SU-DHL-6 (cell line): Measurements from ENCODE around the gene PTPRG.

Experiments
- H2AFZ ChIP-seq: fragments of 200-600 bp; sonication (generic); 2 replicates; pipeline ENCODE4 v1.6.1; 2014; ENCODE audit warnings: low read depth, mild to moderate bottlenecking, moderate library complexity, mixed read lengths, antibody characterized with exemption, low read length; ENCODE audit not compliant: severe bottlenecking
- H3F3A ChIP-seq: fragments of 200-600 bp; shearing (Covaris generic); 2 replicates; pipeline ENCODE4 v1.6.0; 2016; ENCODE audit warnings: antibody characterized with exemption, mild to moderate bottlenecking; ENCODE audit not compliant: insufficient read depth
- H3K27ac ChIP-seq: fragments of 200-600 bp; sonication (generic); 2 replicates; pipeline ENCODE4 v1.5.1; 2016; ENCODE audit warnings: low read depth, mild to moderate bottlenecking, low read length, moderate library complexity, mixed read lengths
- H3K27me3 ChIP-seq: fragments of 200-600 bp; sonication (generic), shearing (Covaris generic); 2 replicates; pipeline ENCODE4 v1.6.0; 2014; ENCODE audit warnings: mild to moderate bottlenecking, low read length
- H3K36me3 ChIP-seq: fragments of 200-600 bp; sonication (generic); 2 replicates; pipeline ENCODE4 v1.6.1; 2014; ENCODE audit warnings: mild to moderate bottlenecking, low read length, mixed read lengths
- H3K4me2 ChIP-seq: fragments of 300-600, 200-600 bp; shearing (Covaris generic), sonication (generic); 2 replicates; pipeline ENCODE4 v1.6.0; 2014; ENCODE audit warnings: low read length, low read depth, mild to moderate bottlenecking; ENCODE audit not compliant: poor library complexity, severe bottlenecking
- H3K4me3 ChIP-seq: fragments of 200-600 bp; sonication (generic); 2 replicates; pipeline ENCODE4 v1.5.1; 2014; ENCODE audit warnings: antibody characterized with exemption, low read length, mild to moderate bottlenecking, mixed read lengths; ENCODE audit not compliant: insufficient read depth, poor library complexity, severe bottlenecking
- H3K79me2 ChIP-seq: fragments of 200-600 bp; sonication (generic); 2 replicates; pipeline ENCODE4 v1.6.1; 2014; ENCODE audit warnings: mild to moderate bottlenecking, low read length, moderate library complexity; ENCODE audit not compliant: insufficient read depth
- H3K9ac ChIP-seq: fragments of 200-600 bp; sonication (generic); 2 replicates; pipeline ENCODE4 v1.7.0; 2014; ENCODE audit warnings: mild to moderate bottlenecking, low read length
- H3K9me2 ChIP-seq: fragments of 200-600 bp; sonication (generic); replicated peaks from 2 replicates; pipeline ENCODE4 v1.6.1; 2014; ENCODE audit warnings: low read length; ENCODE audit not compliant: insufficient read depth
- H3K9me3 ChIP-seq: fragments of 200-600 bp; sonication (generic); 2 replicates; pipeline ENCODE4 v1.6.1; 2014; ENCODE audit warnings: low read length, mixed read lengths; ENCODE audit not compliant: insufficient read depth
- H4K20me1 ChIP-seq: fragments of 200-600 bp; sonication (generic); 2 replicates; pipeline ENCODE4 v1.6.1; 2014; ENCODE audit warnings: low read depth, mild to moderate bottlenecking, antibody characterized with exemption, low read length, moderate library complexity, mixed read lengths
- EZH2phosphoT487 ChIP-seq: fragments of 200-600 bp; sonication (generic), shearing (Covaris generic); conservative IDR thresholded peaks from 2 replicates; pipeline ENCODE4 v1.6.1; 2018; ENCODE audit warnings: mild to moderate bottlenecking, antibody characterized with exemption, low read length, moderate library complexity, mixed read lengths
- TF ChIP-seq, protein P1 (sequence below): fragments of 200-600 bp; sonication (generic); IDR thresholded peaks from one replicate; pipeline ENCODE4 v1.5.1; 2017; ENCODE audit warnings: antibody characterized with exemption, mild to moderate bottlenecking, low read length, moderate library complexity; ENCODE audit not compliant: insufficient read depth, poor library complexity, severe bottlenecking

PTPRG gene

DNA sequence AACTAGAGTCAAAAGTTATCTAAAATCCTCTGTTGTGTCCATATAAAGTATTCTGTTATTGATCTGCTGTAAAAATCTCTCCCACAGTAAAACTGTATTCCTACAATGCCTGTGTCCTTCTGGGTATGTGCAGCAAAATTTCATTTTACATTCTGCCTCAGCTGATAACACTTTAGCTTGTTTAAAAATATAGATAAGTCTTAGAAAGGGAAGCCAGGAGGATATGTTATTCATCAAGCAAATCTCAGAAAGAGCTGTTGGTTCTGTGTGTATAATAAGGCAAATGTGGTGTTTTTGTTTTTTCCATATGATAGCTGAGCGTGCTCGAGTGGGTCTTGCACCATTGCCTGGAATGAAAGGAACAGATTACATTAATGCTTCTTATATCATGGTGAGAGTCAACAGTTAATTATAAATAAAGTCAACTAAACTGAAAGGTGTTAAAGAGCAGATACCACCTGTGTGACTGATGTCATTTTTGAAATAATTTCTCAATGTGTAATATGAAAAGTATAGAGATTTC is 715.3 kb downstream of the PTPRG start:
- H3K4me3 ChIP-seq, result no peak overlapping the region
- no peak overlapping the region for H3K9ac ChIP-seq
- H3K9me3 ChIP-seq, result no peaks in the 10 kb centered on the region
- no peaks in the 10 kb centered on the region for H3K9me2 ChIP-seq
- no peaks in the 10 kb centered on the region for H4K20me1 ChIP-seq
- H2AFZ ChIP-seq, result no peak overlapping the region
- H3F3A ChIP-seq, result no peaks in the 10 kb centered on the region
- no peaks in the 10 kb centered on the region for H3K27me3 ChIP-seq
- H3K27ac ChIP-seq, result no peak overlapping the region
- no peaks in the 10 kb centered on the region for H3K79me2 ChIP-seq
- no peaks in the 10 kb centered on the region for H3K36me3 ChIP-seq
- H3K4me2 ChIP-seq, result no peak overlapping the region
- TF ChIP-seq, protein P1, sequence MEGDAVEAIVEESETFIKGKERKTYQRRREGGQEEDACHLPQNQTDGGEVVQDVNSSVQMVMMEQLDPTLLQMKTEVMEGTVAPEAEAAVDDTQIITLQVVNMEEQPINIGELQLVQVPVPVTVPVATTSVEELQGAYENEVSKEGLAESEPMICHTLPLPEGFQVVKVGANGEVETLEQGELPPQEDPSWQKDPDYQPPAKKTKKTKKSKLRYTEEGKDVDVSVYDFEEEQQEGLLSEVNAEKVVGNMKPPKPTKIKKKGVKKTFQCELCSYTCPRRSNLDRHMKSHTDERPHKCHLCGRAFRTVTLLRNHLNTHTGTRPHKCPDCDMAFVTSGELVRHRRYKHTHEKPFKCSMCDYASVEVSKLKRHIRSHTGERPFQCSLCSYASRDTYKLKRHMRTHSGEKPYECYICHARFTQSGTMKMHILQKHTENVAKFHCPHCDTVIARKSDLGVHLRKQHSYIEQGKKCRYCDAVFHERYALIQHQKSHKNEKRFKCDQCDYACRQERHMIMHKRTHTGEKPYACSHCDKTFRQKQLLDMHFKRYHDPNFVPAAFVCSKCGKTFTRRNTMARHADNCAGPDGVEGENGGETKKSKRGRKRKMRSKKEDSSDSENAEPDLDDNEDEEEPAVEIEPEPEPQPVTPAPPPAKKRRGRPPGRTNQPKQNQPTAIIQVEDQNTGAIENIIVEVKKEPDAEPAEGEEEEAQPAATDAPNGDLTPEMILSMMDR, result no peak
- TF ChIP-seq EZH2phosphoT487, result no peak

DNA sequence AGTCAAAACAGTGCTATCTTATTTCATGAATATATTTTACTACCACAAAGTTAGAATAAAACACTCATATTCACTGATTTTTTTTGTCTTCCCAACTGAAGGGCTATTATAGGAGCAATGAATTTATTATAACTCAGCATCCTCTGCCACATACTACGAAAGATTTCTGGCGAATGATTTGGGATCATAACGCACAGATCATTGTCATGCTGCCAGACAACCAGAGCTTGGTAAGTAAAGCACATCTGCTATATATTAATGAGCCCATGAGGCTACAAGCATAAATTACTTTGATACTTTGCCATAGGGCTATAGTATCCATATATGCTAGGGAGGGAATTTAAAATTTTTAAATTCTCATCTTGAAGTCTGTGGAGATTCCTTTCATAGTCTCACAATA is 716.1 kb downstream of the PTPRG start:
- TF ChIP-seq EZH2phosphoT487, result no peak
- TF ChIP-seq, protein P1, result no peak
- Histone ChIP-seq H3K36me3 (no peaks in the 10 kb centered on the region), H3K9ac (no peak overlapping the region), H3K9me2 (no peaks in the 10 kb centered on the region), H3K4me2 (no peak overlapping the region), H2AFZ (no peak overlapping the region), H3K9me3 (no peaks in the 10 kb centered on the region), H3K79me2 (no peaks in the 10 kb centered on the region), H3K27ac (no peak overlapping the region), H3F3A (no peaks in the 10 kb centered on the region), H4K20me1 (no peaks in the 10 kb centered on the region), H3K27me3 (no peaks in the 10 kb centered on the region), H3K4me3 (no peak overlapping the region)

DNA sequence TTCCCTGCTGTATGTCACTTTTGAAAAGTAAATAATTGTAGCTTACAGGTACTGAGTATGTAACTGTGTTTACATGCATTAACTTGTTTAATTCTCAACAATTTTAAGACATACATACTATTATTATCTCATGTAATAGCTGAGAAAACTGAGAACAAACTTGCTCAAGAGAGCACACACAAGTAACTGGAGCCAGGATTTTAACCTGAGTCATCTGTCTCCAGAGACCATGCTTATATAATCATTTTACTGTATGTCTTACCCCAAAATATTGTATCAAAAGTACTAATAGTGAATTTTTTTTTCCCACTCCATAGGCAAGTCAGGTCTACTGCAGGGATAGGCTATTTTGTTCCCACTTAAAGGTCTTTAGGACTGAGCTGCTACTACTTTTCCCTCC is 716.6 kb downstream of the PTPRG start:
- H3K9me3 ChIP-seq, result no peaks in the 10 kb centered on the region
- no peaks in the 10 kb centered on the region for H3K27me3 ChIP-seq
- no peaks in the 10 kb centered on the region for H3K9me2 ChIP-seq
- H3K4me2 ChIP-seq, result no peak overlapping the region
- no peak for TF ChIP-seq EZH2phosphoT487
- TF ChIP-seq, protein P1, result no peak
- no peak overlapping the region for H3K27ac ChIP-seq
- no peaks in the 10 kb centered on the region for H4K20me1 ChIP-seq
- no peaks in the 10 kb centered on the region for H3F3A ChIP-seq
- no peaks in the 10 kb centered on the region for H3K79me2 ChIP-seq
- H2AFZ ChIP-seq, result no peak overlapping the region
- no peak overlapping the region for H3K9ac ChIP-seq
- H3K4me3 ChIP-seq, result no peak overlapping the region
- no peaks in the 10 kb centered on the region for H3K36me3 ChIP-seq
